HL-60 (cell line): Measurements from ENCODE around the gene SPATA12.

Source experiments
- DNase-seq, 2 experiments: peaks; one replicate each; pipeline ENCODE4 v3.0.0-alpha.2; 2010 to 2020; ENCODE audit warnings: low read depth in 1 of 2, low spot score in 1 of 2
- H3K27ac ChIP-seq: fragments of 250-450 bp; sonication (Bioruptor Pico); replicated peaks from 2 replicates; pipeline ENCODE4 v1.5.1; 2020; ENCODE audit warnings: mild to moderate bottlenecking, moderate library complexity
- H3K27me3 ChIP-seq: fragments of 250-450 bp; sonication (Bioruptor Pico); 2 replicates; pipeline ENCODE4 v1.5.1; 2021; ENCODE audit warnings: mild to moderate bottlenecking, moderate library complexity; ENCODE audit not compliant: insufficient read depth, poor library complexity, severe bottlenecking
- H3K4me3 ChIP-seq: replicated peaks from 2 replicates; pipeline ENCODE4 v1.5.1; 2011; ENCODE audit warnings: mild to moderate bottlenecking, control low read depth, low read length; ENCODE audit not compliant: insufficient read depth
- CTCF ChIP-seq: IDR thresholded peaks from one replicate; pipeline ENCODE4 v1.5.1; 2011; ENCODE audit warnings: low read length, control low read depth, inconsistent platforms; ENCODE audit not compliant: insufficient read depth
- GABPA ChIP-seq: IDR thresholded peaks from 2 replicates; pipeline ENCODE4 v1.6.1; 2012; ENCODE audit warnings: low read depth
- POLR2AphosphoS5 ChIP-seq: IDR thresholded peaks from 2 replicates; pipeline ENCODE4 v1.6.1; 2012; ENCODE audit warnings: low read depth
- REST ChIP-seq: IDR thresholded peaks from 2 replicates; pipeline ENCODE4 v1.6.1; 2012; ENCODE audit warnings: low read depth; ENCODE audit not compliant: insufficient replicate concordance
- SPI1 ChIP-seq: IDR thresholded peaks from 2 replicates; pipeline ENCODE4 v1.6.1; 2012; ENCODE audit warnings: low read depth, mild to moderate bottlenecking, borderline replicate concordance

SPATA12 gene

GRCh38 chr3:57093971-57094535, 33.6 kb downstream of the SPATA12 start:
- Histone ChIP-seq H3K27me3 (no peaks in the 10 kb centered on the region), H3K4me3 (no peak overlapping the region), H3K27ac (no peak overlapping the region)
- TF ChIP-seq SPI1 (no peak), GABPA (no peak), REST (no peak), POLR2AphosphoS5 (no peak), CTCF (no peak)
- DNase-seq = no peak

GRCh38 chr3:57094575-57094974, 34.1 kb downstream of the SPATA12 start:
- H3K4me3 ChIP-seq = no peak overlapping the region
- TF ChIP-seq REST (no peak), POLR2AphosphoS5 (no peak), SPI1 (no peak), CTCF (no peak), GABPA (no peak)
- H3K27me3 ChIP-seq = no peaks in the 10 kb centered on the region
- no peak overlapping the region for H3K27ac ChIP-seq
- no peak for DNase-seq

GRCh38 chr3:57095363-57095762, 34.9 kb downstream of the SPATA12 start:
- Histone ChIP-seq H3K27ac (no peak overlapping the region), H3K4me3 (no peak overlapping the region), H3K27me3 (no peaks in the 10 kb centered on the region)
- DNase-seq = no peak
- TF ChIP-seq POLR2AphosphoS5 = no peak
- no peak for TF ChIP-seq REST
- TF ChIP-seq CTCF = no peak
- TF ChIP-seq SPI1 = no peak
- no peak for TF ChIP-seq GABPA
